Left ventricle myocardium inferior (tissue), 1 donor: ENCODE results near the gene SLC9C2. TPM values are rescaled to one million over a fixed set of nuclear protein-coding genes. Genes with fewer than 3 reads are reported as not detected.
"Not testable (repeated sequence)": the region's sequence is repeated elsewhere in the genome, so short reads cannot be mapped to it uniquely, and the experiment has no call there.

ENCODE experiments used
- DNase-seq: peaks from one replicate; pipeline ENCODE4 v3.0.0-alpha.2; 2020
- H3K27ac ChIP-seq: fragments of 200-600 bp; replicated peaks from 2 replicates; pipeline ENCODE4 v1.8.0; 2021
- H3K27me3 ChIP-seq: fragments of 200-600 bp; 2 replicates; pipeline ENCODE4 v1.8.0; 2021; ENCODE audit warnings: low read depth
- H3K36me3 ChIP-seq: fragments of 200-600 bp; 2 replicates; pipeline ENCODE4 v1.8.0; 2021
- H3K4me1 ChIP-seq: fragments of 200-600 bp; 2 replicates; pipeline ENCODE4 v1.8.0; 2021
- H3K4me3 ChIP-seq: fragments of 200-600 bp; 2 replicates; pipeline ENCODE4 v1.8.0; 2021; ENCODE audit warnings: mild to moderate bottlenecking, moderate library complexity
- H3K9me3 ChIP-seq: fragments of 200-600 bp; replicated peaks from 2 replicates; pipeline ENCODE4 v1.8.0; 2021
- CTCF ChIP-seq: fragments of 200-600 bp; IDR thresholded peaks from 2 replicates; pipeline ENCODE4 v1.8.0; 2021; ENCODE audit warnings: antibody characterized with exemption, mild to moderate bottlenecking, borderline replicate concordance
- intact Hi-C: fragments of 100-400 bp; cut with micrococcal nuclease; formaldehyde crosslinking; loops from one replicate; pipeline ENCODE4 v1.11.0; 2022
- total RNA-seq: library from RNA; stranded (reverse); fragmentation: NEBNext Ultra II Directional; extraction: Animal tissue kit (Norgen Biotek cat#: 25700); gene quantifications from one replicate; pipeline ENCODE4 v1.2.1, GENCODE V29; 2021
- donor health status: DM: no; HTN: yes; CAD: no; lungs with severe emphysema.

The SLC9C2 gene
- total RNA-seq, 1 donor from 2014 or later: not detected

GRCh38 chr1:173478094-173478674 is 124.7 kb downstream of the SLC9C2 start:
- TF ChIP-seq CTCF: no peak
- intact Hi-C loops: loop anchor here (5.0 kb wide), 1 partner anchor 46 kb away; no protein-coding TSS in a partner anchor
- H3K27ac ChIP-seq: peak overlapping the region; percentile 99
- no peaks in the 10 kb centered on the region for H3K27me3 ChIP-seq
- H3K4me1 ChIP-seq: peaks cover 93% of the 10 kb centered on the region
- H3K9me3 ChIP-seq: no peaks in the 10 kb centered on the region
- DNase-seq: peak; percentile 50
- peak overlapping the region; percentile 89 for H3K4me3 ChIP-seq
- H3K36me3 ChIP-seq: peaks cover 42% of the 10 kb centered on the region

GRCh38 chr1:173477286-173478093 is 125.4 kb downstream of the SLC9C2 start, which contains the start of gene PRDX6:
Gene PRDX6 (plus strand): TSS chr1:173477335. CDS start chr1:173477398, 63 bp downstream.
- intact Hi-C loops: loop anchor here (5.0 kb wide), 1 partner anchor 45 kb away; no protein-coding TSS in a partner anchor
- Histone ChIP-seq H3K27me3 (no peaks in the 10 kb centered on the region), H3K4me1 (peaks cover 90% of the 10 kb centered on the region), H3K9me3 (no peaks in the 10 kb centered on the region), H3K36me3 (peaks cover 35% of the 10 kb centered on the region), H3K4me3 (peak within 1 kb of the TSS; percentile 89), H3K27ac (peak within 1 kb of the TSS; percentile 99)
- no peak for TF ChIP-seq CTCF
- DNase-seq: peak; percentile 61

GRCh38 chr1:173476665-173477285 is 126.1 kb downstream of the SLC9C2 start:
- intact Hi-C loops: loop anchor here (5.0 kb wide), 1 partner anchor 44 kb away; no protein-coding TSS in a partner anchor

DNA sequence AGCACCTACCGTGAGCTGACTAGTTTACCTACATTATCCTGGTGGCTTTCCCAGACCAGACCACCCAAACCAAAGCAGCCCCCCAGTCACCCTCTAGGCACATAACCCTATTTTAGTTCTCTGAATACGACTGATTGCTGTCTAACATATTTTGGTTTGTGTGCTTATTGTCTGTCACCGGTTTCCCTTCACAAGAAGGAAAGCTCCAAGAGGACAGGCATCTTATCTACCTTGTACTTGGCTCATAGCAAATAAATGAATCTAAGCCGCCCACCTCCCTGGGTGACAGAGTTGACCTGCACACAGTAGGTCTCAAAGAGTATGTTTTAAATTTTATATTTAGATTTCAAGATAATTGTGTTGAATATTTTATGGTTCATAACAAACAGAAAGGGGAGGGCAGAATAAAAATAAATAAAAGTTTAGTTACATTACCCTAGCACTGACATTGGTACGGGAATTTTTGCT is 126.6 kb downstream of the SLC9C2 start:
- H3K4me1 ChIP-seq: peaks cover 77% of the 10 kb centered on the region
- no peaks in the 10 kb centered on the region for H3K27me3 ChIP-seq
- intact Hi-C loops: loop anchor here (5.0 kb wide), 1 partner anchor 44 kb away; no protein-coding TSS in a partner anchor
- H3K9me3 ChIP-seq: peaks cover under 1% of the 10 kb centered on the region
- peak overlapping the region; percentile 89 for H3K4me3 ChIP-seq
- DNase-seq: no peak
- TF ChIP-seq CTCF: no peak
- peak overlapping the region; percentile 97 for H3K27ac ChIP-seq
- peaks cover 22% of the 10 kb centered on the region for H3K36me3 ChIP-seq

More at GRCh38 chr1:173476665-173477285, 126.1 kb downstream of the SLC9C2 start:
- peaks cover 83% of the 10 kb centered on the region for H3K4me1 ChIP-seq
- H3K27ac ChIP-seq: peak overlapping the region; percentile 99
- H3K9me3 ChIP-seq: no peaks in the 10 kb centered on the region
- peak; percentile 94 for DNase-seq
- H3K4me3 ChIP-seq: peak overlapping the region; percentile 89
- H3K36me3 ChIP-seq: peaks cover 28% of the 10 kb centered on the region
- TF ChIP-seq CTCF: no peak
- no peaks in the 10 kb centered on the region for H3K27me3 ChIP-seq

GRCh38 chr1:173475564-173476196 is 127.2 kb downstream of the SLC9C2 start:
- TF ChIP-seq CTCF: no peak
- peaks cover 72% of the 10 kb centered on the region for H3K4me1 ChIP-seq
- intact Hi-C loops: loop anchor here (5.0 kb wide), 1 partner anchor 43 kb away; no protein-coding TSS in a partner anchor
- H3K36me3 ChIP-seq: peaks cover 22% of the 10 kb centered on the region
- no peak for DNase-seq
- H3K27me3 ChIP-seq: no peaks in the 10 kb centered on the region
- peak overlapping the region; percentile 89 for H3K4me3 ChIP-seq
- peak overlapping the region; percentile 97 for H3K27ac ChIP-seq
- H3K9me3 ChIP-seq: peaks cover 6% of the 10 kb centered on the region

DNA sequence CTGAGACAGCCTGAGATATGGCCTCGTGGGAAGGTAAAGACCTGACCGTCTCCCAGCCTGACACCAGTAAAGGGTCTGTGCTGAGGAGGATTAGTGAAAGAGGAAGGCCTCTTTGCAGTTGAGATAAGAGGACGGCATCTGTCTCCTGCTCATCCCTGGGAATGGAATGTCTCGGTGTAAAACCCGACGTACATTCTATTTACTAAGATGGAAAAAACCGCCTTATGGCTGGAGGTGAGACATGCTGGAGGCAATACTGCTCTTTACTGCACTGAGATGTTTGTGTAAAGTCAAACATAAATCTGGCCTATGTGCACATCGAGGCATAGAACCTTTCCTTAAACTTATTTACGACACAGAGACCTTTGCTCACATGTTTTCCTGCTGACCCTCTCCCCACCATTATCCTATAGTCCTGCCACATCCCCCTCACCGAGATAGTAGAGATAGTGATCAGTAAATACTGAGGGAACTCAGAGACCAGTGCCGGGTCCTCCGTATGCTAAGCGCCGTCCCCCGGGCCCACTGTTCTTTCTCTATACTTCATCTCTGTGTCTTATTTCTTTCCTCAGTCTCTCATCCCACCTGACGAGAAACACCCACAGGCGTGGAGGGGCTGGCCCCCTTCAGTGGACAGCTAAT is 128.0 kb downstream of the SLC9C2 start:
- intact Hi-C loops: loop anchor here (5.0 kb wide), 1 partner anchor 43 kb away; no protein-coding TSS in a partner anchor
- Histone ChIP-seq H3K27ac (peak overlapping the region; percentile 97), H3K4me1 (peaks cover 64% of the 10 kb centered on the region), H3K36me3 (peaks cover 17% of the 10 kb centered on the region), H3K9me3 (peaks cover 12% of the 10 kb centered on the region), H3K4me3 (peak overlapping the region; percentile 89)
- DNase-seq, H3K27me3 ChIP-seq: not testable (repeated sequence)
